Stimulated activated CD4-positive, alpha-beta T cell treated with anti-CD3 and anti-CD28 coated beads, Interleukin-12 subunit alpha, Interleukin-12 subunit beta, amount 100 ng/mL, for 48 hours (primary cell): Measurements from ENCODE around the gene SUSD2.

Source experiments
- DNase-seq, 3 donors: peaks; one replicate each; pipeline ENCODE4 v3.0.0-alpha.2; 2020; ENCODE audit warnings: low read depth in 2 of 3, low spot score in 1 of 3

SUSD2 gene

DNA sequence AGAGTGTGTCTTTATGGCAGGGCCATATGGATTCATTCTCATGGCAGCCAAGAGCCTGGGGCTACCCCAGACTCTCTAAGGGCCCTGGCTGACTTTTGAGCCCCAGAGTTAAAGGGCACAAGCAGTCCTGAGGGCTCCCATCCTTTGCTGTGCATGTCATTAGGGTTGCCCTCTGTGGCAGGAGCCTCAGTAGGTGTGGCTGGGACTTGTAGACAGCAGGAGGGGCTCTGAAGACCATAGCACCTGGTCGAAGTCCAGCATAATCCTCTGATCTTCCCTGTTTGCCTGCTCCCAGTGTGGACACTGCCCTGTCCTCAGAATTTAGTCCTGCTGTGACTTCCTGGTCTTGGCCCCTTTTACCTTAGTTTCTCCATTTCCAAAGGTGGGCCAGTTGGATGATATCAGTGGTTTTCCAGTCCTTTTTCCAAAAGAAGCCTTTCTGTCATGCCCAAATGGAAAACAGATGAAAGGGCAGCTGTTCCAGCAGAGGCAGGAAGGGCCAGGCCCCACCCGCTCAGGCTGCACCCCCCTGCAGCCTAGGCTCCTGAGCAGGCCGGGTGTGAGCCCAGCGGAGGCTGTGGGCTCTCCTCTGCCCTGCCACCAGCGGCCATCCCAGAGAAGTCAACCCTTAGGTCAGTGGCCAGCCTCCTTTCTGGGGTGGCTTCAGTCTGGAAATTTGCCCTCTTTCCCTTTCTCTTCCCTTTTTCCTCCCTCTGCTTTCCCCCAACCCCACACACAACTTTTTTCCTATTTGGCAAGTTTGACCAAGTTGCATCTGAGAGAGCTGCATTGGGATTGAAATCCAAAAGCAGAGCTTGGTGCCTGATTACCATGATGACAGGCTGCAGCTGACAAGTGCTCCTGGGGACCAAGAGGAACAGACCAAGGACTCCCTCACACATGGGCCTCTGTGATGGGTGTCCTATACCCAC lies 32.8 kb upstream of the SUSD2 start:
- DNase-seq: no peak

GRCh38 chr22:24149198-24149590 lies 32.1 kb upstream of the SUSD2 start:
- DNase-seq: no peak

DNA sequence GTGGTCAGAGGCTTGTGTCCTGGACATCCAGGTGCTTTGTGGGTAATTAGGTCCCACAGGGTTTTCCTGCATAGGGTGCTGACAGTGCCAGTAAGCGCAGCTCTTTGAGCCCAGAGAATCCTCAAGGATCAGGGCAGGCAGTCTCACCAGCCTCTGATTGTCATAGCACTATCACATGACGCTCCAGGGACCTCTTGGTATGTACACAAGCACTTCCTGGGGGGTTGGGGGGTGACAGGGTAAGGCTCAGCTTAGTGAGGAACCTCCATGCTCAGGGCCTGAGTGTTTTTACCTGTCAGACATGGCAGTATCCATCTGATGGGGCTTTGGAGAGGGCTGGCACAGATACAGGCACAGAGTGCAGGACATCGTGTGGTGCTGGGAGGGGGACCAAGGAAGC lies 27.9 kb upstream of the SUSD2 start:
- DNase-seq: no peak

- DNase-seq: no peak
Observed at GRCh38 chr22:24153959-24154358, 27.3 kb upstream of the SUSD2 start.

GRCh38 chr22:24154826-24155225 lies 26.5 kb upstream of the SUSD2 start:
- no peak for DNase-seq

GRCh38 chr22:24155627-24156140 lies 25.6 kb upstream of the SUSD2 start:
- DNase-seq: peak in 2 of 3 donors; percentile 18 to 37

GRCh38 chr22:24156141-24156912 lies 25.0 kb upstream of the SUSD2 start:
- DNase-seq: peak in 2 of 3 donors; percentile 40 to 50

- DNase-seq: peak; percentile 73 to 74 (median 74)
Observed at GRCh38 chr22:24156913-24157821, 24.1 kb upstream of the SUSD2 start.

- no peak for DNase-seq
Observed at GRCh38 chr22:24157822-24158135, 23.5 kb upstream of the SUSD2 start.

- no peak for DNase-seq
Observed at GRCh38 chr22:24159650-24160049, 21.6 kb upstream of the SUSD2 start.

GRCh38 chr22:24160546-24160945 lies 20.7 kb upstream of the SUSD2 start:
- no peak for DNase-seq

- no peak for DNase-seq
Observed at GRCh38 chr22:24161485-24161884, 19.8 kb upstream of the SUSD2 start.

DNA sequence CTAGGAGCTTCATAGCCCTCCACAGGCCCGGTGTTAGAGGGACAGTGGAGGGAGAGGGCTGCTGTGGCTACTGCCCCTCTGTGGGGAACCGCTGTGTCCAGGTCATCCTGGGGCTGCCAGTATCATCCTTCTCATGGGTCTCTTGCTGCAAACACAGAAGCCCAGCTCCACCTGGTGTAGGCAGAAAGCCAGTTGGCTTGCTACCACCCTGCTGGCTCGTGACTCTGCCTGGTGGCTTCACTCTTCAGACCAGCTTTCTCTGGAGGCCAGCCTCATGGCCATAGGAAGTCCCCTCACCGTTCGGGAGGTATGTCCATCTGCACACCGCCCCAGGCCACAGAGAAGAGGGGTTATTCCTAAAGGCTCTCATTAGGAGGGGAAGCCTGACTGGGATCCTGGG lies 19.4 kb upstream of the SUSD2 start:
- DNase-seq: no peak

DNA sequence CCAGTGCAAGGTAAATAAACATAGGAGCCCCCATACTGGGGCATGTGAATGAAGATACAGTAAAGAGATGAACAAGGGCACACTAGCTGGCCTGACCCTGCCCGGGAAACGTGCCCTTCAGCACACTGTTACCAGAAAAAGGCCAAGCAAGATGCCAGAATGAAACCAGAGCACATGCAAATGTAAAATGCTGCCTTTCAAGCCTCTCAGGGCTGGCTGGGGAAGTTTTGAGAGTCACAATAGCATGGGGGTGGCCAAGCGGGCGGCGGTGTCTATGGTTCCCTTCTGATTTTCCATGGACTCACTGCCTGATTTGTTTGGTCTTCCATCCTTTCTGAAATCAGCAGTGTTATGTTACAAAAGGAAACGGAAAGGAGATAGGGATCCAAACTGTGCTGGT lies 18.9 kb upstream of the SUSD2 start:
- DNase-seq: no peak

DNA sequence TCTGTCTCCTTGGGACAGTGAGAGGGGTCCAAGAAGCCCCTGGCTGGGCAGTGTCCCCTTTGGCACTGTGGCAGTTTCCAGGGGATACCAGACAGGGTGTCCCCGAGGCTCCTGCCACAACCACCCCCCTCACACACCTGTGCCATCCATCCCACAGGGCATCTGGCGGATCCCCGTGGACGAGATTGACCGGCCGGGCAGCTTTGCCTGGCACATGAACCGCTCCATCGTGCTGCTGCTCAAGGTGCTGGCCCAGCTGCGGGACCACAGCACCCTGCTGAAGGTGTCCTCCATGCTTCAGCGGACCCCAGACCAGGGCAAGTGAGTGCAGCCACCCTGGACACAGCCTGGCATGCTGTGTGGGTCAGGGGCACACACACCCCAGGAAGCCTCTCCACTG lies 17.0 kb upstream of the SUSD2 start:
- DNase-seq: no peak

GRCh38 chr22:24164940-24165339 lies 16.3 kb upstream of the SUSD2 start:
- no peak for DNase-seq

DNA sequence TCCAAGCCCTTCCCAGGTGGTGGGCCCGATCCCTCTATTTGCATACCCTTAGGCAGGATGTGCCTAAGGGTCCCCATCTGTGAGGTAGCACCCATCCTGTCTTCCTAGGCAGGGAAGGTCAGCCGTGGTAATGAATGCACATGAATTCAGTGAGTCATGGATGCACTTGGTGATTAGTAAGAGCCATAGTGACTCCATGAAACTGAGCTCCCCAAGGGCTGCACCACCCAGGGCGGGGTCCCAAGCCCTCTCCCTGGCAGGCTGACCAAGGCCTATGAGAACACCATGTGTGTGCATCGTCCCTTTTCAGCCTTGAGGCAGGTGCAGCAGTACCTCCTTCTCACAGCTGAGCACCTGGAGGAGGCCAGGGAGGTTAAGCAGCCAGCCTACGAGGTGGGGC lies 15.6 kb upstream of the SUSD2 start:
- no peak for DNase-seq

DNA sequence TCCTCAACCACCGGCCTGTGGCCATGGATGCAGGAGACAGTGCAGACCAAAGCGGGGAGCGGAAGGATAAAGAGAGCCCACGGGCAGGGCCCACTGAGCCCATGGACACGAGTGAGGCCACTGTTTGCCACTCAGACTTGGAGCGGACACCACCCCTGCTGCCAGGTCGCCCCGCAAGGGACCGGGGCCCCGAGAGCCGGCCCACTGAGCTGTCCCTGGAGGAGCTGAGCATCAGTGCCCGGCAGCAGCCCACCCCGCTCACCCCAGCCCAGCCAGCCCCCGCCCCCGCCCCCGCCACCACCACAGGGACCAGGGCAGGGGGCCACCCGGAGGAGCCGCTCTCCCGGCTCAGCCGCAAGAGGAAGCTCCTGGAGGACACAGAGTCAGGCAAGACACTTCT lies 14.5 kb upstream of the SUSD2 start:
- DNase-seq: no peak

DNA sequence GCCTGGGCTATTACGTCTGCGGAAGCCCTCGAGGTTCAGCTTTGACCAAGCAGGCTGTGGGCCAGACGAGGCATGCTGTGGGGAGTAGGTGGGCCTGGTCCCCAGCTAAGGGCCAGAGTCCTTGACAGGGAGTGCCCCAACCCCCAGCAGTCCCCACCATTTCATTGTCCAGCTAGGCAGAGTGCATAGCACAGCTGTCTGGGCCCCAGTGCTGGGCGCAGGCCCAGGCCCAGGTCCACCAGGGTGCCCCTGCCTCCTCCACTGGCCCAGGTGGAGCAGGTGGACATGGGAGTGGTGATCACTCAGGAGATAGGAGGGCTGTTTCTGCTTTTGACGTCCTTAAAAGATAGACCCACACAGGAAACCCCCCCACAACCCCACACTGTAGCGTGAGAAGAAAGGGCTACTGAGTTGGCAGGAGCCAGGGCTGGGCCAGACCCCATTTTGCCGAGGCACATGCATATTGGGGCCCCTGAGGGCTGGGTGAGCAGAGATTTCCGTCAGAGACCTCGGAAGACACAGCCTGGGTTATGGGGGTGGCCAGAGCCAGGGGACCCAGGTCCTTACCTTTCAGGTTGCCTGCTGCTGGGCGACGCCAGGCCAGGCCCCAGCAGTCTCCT lies 11.7 kb upstream of the SUSD2 start:
- no peak for DNase-seq

DNA sequence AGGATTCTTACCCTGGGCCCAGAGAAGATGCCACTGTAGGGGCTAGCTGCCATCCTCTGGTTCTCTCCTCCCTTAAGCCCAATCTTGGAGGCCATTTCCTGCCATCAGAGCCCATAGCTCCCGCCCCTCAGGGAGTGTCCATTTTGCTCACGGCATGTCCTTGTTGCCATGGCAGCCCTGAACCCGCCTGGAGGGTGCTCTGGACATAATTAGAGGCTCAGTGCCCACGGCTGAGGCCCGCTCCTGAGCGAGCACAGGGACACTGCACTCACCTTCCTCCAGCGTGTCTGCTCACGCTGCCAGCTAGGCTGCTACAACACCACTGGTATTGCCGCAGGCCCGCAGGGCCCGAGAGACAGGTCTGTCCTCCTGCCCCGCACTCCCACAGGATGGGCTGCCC lies 11.1 kb upstream of the SUSD2 start:
- DNase-seq: no peak

- DNase-seq: no peak
Observed at GRCh38 chr22:24170632-24171031, 10.7 kb upstream of the SUSD2 start.
